Measurements from ENCODE around the gene THADA. TPM values are rescaled to one million over a fixed set of nuclear protein-coding genes. Genes with fewer than 3 reads are reported as not detected.
A peak's percentile ranks its signal among the peaks of the same experiment; 100 is the strongest.

THADA gene
- total RNA-seq, 2 experiments from 2014 or later = 31.2 to 32.3 TPM

DNA sequence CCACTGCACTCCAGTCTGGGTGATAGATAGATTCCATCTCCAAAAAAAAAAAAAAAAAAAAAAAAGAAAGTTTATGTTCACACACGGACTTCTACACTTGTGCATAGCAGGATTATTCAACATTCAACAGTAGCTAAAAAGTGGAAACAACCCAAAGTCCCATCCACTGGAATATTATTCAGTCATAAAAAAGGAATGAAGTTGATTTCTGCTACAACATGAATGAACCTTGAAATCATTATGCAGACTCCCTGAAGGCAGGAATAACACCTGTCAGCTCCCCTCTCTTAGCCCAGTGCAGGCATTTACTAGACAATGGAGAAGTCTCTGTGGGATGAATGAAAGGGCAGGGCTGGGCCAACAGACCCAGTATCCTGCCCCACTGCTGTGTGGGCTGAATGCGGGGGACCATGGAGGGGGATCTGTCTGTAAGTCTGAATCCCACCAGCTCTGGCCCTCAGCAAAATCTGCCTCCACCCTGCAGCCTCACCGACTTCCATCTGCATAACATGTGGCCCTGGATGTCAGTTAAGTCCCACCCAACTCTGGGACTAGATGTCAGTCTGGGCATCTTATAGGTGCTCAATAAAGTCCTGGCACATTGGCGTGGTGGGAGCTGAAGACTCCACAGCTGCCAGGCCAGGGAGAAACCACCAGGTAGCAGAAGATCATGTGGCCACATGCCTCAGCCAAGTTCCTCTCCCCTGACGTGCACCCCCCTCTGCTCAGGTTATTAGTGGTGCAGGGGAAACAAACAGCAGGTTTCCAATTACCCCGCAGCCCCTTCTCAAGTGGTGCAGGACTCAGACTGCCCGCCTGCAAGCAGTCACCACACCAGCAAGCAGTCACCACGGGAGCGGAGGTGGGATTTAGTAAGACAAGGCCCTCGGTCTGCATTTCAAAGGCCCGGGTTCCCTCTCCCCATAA, 378.3 kb downstream of the THADA start:
- Histone ChIP-seq H3K9me3 (ENCODE audit: low read length) (no peaks in the 10 kb centered on the region), H3K4me2 (ENCODE audit: low read length) (peak overlapping the region; percentile 88), H3K4me1 (ENCODE audit: insufficient read depth, low read length, poor library complexity, severe bottlenecking) (peaks cover 57% of the 10 kb centered on the region), H3K9me2 (ENCODE audit: insufficient read depth, low read length) (no peaks in the 10 kb centered on the region), H3K27ac (ENCODE audit: low read depth, low read length, poor library complexity, severe bottlenecking) (peak overlapping the region; percentile 91), H3K36me3 (ENCODE audit: insufficient read depth, low read length) (peaks cover 14% of the 10 kb centered on the region; the same call in 1 of the 2 replicates), H4K20me1 (ENCODE audit: insufficient read depth, low read length) (peaks cover 10% of the 10 kb centered on the region; the same call in 1 of the 2 replicates), H3K4me3 (ENCODE audit: low read depth, low read length, poor library complexity, severe bottlenecking) (peak overlapping the region; percentile 89), H2AFZ (ENCODE audit: low read length) (peak overlapping the region; percentile 62), H3K79me2 (ENCODE audit: insufficient read depth, low read depth, low read length) (peaks cover 14% of the 10 kb centered on the region; the same call in 1 of the 2 replicates)
- TF ChIP-seq, protein P1, sequence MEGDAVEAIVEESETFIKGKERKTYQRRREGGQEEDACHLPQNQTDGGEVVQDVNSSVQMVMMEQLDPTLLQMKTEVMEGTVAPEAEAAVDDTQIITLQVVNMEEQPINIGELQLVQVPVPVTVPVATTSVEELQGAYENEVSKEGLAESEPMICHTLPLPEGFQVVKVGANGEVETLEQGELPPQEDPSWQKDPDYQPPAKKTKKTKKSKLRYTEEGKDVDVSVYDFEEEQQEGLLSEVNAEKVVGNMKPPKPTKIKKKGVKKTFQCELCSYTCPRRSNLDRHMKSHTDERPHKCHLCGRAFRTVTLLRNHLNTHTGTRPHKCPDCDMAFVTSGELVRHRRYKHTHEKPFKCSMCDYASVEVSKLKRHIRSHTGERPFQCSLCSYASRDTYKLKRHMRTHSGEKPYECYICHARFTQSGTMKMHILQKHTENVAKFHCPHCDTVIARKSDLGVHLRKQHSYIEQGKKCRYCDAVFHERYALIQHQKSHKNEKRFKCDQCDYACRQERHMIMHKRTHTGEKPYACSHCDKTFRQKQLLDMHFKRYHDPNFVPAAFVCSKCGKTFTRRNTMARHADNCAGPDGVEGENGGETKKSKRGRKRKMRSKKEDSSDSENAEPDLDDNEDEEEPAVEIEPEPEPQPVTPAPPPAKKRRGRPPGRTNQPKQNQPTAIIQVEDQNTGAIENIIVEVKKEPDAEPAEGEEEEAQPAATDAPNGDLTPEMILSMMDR (conservative IDR thresholded peaks at IDR 0.05; ENCODE audit: low read length) = no peak
- no peak for TF ChIP-seq EZH2phosphoT487 (IDR thresholded peaks at IDR 0.05; ENCODE audit: borderline replicate concordance, low read depth, low read length)
- POLR2A ChIA-PET = interaction anchor here (0.5 to 2.2 kb wide), 15 partner anchors 9 to 763 kb away, joined by 3 to 16 read pairs (median 5); partner anchors contain the start of gene ZFP36L2
- DNase-seq (ENCODE audit: low spot score) = peak; percentile 56
- CTCF ChIA-PET (ENCODE audit: unreplicated experiment) = interaction anchor here (0.9 to 1.5 kb wide), 4 partner anchors 11 to 84 kb away, joined by 3 to 5 read pairs (median 4); no protein-coding TSS in a partner anchor
- BruUV-seq (replicated peaks) = no TSS peak
- intact Hi-C loops (cut with micrococcal nuclease; ENCODE audit: unreplicated experiment) = loop anchor here (1.0 to 10.0 kb wide), 2 partner anchors 9 to 653 kb away; partner anchors contain the start of genes MTA3 and ZFP36L2

DNA sequence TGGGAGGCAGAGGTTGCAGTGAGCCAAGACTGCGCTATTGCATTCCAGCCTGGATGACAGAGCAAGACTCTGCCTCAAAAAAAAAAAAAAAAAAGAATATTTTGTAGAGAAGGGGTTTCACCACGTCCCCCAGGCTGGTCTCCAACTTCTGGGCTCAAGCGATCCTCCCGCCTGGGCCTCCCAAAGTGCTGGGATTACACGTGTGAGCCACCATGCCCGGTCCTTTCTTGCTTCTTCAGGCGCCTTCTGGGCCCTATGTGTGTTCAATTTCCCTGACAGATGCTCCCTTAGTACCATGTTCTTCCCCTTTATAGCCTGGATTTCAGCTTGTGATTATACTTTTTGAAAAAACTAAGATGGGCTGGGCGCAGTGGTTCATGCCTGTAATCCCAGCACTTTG, 379.2 kb downstream of the THADA start:
- no peak for DNase-seq (ENCODE audit: low spot score)
- Histone ChIP-seq H3K79me2 (ENCODE audit: insufficient read depth, low read depth, low read length) (peaks cover 5% of the 10 kb centered on the region; the same call in 1 of the 2 replicates), H3K9me2 (ENCODE audit: insufficient read depth, low read length) (no peaks in the 10 kb centered on the region), H3K4me2 (ENCODE audit: low read length) (no peak overlapping the region), H3K9me3 (ENCODE audit: low read length) (no peaks in the 10 kb centered on the region), H3K4me3 (ENCODE audit: low read depth, low read length, poor library complexity, severe bottlenecking) (no peak overlapping the region), H3K27ac (ENCODE audit: low read depth, low read length, poor library complexity, severe bottlenecking) (no peak overlapping the region), H3K4me1 (ENCODE audit: insufficient read depth, low read length, poor library complexity, severe bottlenecking) (peaks cover 49% of the 10 kb centered on the region), H4K20me1 (ENCODE audit: insufficient read depth, low read length) (peaks cover under 1% of the 10 kb centered on the region; the same call in 1 of the 2 replicates), H2AFZ (ENCODE audit: low read length) (no peak overlapping the region), H3K36me3 (ENCODE audit: insufficient read depth, low read length) (peaks cover 5% of the 10 kb centered on the region; the same call in 1 of the 2 replicates)
- TF ChIP-seq, protein P1 (conservative IDR thresholded peaks at IDR 0.05; ENCODE audit: low read length) = no peak
- TF ChIP-seq EZH2phosphoT487 (IDR thresholded peaks at IDR 0.05; ENCODE audit: borderline replicate concordance, low read depth, low read length) = no peak
- CTCF ChIA-PET (ENCODE audit: unreplicated experiment) = interaction anchor here (1.5 kb wide), 1 partner anchor 10 kb away, joined by 3 read pairs; no protein-coding TSS in a partner anchor
- POLR2A ChIA-PET = interaction anchor here (0.5 to 2.2 kb wide), 4 partner anchors 12 to 84 kb away, joined by 3 to 16 read pairs (median 8); no protein-coding TSS in a partner anchor
- intact Hi-C loops (cut with micrococcal nuclease; ENCODE audit: unreplicated experiment) = loop anchor here (10.0 kb wide), 1 partner anchor 652 kb away; the partner anchor contains the start of gene MTA3
- BruUV-seq (replicated peaks) = no TSS peak

All from OCI-LY7 (cell line).